LNCAP (cell line): ENCODE data around the gene JMJD8.

ENCODE experiments used
- TF ChIP-seq, protein P1 (sequence below): fragments of 450-650 bp; IDR thresholded peaks from 2 replicates; pipeline ENCODE4 v1.5.1; 2017; ENCODE audit warnings: mild to moderate bottlenecking

JMJD8 gene

GRCh38 chr16:631808-632358 lies 52.3 kb downstream of the JMJD8 start:
- TF ChIP-seq, protein P1, sequence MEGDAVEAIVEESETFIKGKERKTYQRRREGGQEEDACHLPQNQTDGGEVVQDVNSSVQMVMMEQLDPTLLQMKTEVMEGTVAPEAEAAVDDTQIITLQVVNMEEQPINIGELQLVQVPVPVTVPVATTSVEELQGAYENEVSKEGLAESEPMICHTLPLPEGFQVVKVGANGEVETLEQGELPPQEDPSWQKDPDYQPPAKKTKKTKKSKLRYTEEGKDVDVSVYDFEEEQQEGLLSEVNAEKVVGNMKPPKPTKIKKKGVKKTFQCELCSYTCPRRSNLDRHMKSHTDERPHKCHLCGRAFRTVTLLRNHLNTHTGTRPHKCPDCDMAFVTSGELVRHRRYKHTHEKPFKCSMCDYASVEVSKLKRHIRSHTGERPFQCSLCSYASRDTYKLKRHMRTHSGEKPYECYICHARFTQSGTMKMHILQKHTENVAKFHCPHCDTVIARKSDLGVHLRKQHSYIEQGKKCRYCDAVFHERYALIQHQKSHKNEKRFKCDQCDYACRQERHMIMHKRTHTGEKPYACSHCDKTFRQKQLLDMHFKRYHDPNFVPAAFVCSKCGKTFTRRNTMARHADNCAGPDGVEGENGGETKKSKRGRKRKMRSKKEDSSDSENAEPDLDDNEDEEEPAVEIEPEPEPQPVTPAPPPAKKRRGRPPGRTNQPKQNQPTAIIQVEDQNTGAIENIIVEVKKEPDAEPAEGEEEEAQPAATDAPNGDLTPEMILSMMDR = no peak
